Glomerular endothelial cell (primary cell): ENCODE data around the gene NALF2. TPM values are rescaled to one million over a fixed set of nuclear protein-coding genes. Genes with fewer than 3 reads are reported as not detected.

Experiments
- DNase-seq: peaks from one replicate; pipeline ENCODE4 v3.0.0-alpha.2; 2011; ENCODE audit warnings: low read depth, low spot score; ENCODE audit errors: extremely low read depth
- total RNA-seq: library from RNA; depleted of rRNA; stranded (reverse); fragments of >200 nt; gene quantifications from 2 replicates; pipeline ENCODE4 v1.2.3, GENCODE V29; 2015

NALF2 gene
- total RNA-seq, 1 donor from 2014 or later = not detected

GRCh38 chrX:69524781-69525363, 20.7 kb downstream of the NALF2 start:
- DNase-seq = no peak

- DNase-seq = no peak
Observed at GRCh38 chrX:69530306-69530705, 26.2 kb downstream of the NALF2 start.

- no peak for DNase-seq
Observed at GRCh38 chrX:69531031-69531755, 27.1 kb downstream of the NALF2 start.

DNA sequence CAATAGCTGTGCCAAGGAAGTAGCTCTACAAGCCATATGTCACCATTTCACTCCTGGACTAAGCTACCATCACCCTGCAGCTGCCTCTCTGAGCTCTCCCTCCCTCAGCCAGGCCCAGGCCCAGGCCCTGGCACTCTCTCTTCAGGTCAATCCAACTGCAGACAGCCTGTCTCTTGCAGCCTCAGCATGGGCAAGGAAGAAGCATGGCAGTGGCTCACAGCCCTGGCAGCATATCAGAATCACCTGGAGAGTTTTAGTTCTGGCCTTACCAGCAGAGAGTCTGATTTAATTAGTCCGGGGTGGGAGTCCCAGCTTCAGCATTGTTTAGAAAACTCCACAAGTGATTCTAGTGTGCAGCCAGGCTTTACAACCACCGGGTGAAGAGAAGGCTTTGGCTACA, 31.5 kb downstream of the NALF2 start:
- no peak for DNase-seq

- no peak for DNase-seq
Observed at GRCh38 chrX:69538321-69538876, 34.3 kb downstream of the NALF2 start.

- DNase-seq = no peak
Observed at GRCh38 chrX:69539437-69539836, 35.3 kb downstream of the NALF2 start.

DNA sequence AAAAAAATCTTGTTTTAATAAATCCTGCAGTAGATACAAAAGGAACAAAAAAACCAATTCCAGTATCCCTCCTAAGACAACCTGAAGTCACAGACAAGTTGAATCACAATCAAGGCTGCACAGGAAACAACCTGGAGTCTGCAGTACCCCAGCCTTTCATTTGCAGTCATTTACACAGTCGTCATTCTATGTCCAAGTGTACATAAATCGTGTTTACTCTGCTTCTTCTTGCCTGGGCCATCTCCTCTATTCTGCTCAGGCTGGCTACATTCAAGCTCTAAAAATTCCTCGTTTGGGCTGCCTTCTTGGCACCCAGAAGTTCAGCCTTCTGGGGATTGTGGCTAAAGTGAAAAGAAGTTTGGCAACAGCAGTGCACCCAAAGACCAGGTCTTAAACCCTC, 37.8 kb downstream of the NALF2 start:
- DNase-seq = no peak

DNA sequence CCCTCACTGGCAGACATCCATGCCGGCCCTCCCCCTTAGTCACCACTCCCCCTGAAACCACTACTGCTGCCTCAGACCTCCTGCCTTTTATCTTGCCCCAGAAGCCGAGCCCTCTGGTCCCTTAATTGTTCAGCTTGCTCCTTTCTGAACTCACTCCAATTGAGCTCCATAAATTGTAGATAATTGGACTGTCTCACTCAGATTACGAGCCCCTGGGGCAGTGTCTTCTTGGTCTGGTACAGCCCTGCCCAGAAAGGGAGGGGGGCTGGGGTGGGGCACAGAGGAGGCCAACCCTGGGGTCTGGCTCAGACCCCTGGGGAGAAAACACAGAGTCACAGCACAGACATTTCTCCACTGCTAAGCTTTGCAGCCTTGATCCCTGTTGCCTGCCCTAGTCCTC, 39.4 kb downstream of the NALF2 start:
- no peak for DNase-seq

- no peak for DNase-seq
Observed at GRCh38 chrX:69546417-69546816, 42.3 kb downstream of the NALF2 start.

DNA sequence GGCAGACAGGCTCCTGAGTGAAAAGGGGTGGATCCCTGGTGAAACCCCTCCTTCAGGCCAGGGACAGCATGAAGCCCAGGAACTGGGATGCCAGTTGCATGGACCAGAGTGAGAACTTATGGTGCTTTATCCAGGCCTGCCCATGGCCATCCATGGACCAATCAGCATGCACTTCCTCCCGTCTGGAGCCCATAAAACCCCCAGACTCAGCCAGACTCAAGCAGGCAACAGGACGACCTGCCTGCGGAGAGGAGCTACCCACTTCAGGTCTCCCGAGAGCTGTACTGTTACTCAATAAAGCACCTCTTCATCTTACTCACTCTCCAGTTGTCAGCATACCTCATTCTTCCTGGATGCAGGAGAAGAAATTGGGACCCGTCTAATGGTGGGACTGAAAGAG, 42.9 kb downstream of the NALF2 start:
- no peak for DNase-seq

DNA sequence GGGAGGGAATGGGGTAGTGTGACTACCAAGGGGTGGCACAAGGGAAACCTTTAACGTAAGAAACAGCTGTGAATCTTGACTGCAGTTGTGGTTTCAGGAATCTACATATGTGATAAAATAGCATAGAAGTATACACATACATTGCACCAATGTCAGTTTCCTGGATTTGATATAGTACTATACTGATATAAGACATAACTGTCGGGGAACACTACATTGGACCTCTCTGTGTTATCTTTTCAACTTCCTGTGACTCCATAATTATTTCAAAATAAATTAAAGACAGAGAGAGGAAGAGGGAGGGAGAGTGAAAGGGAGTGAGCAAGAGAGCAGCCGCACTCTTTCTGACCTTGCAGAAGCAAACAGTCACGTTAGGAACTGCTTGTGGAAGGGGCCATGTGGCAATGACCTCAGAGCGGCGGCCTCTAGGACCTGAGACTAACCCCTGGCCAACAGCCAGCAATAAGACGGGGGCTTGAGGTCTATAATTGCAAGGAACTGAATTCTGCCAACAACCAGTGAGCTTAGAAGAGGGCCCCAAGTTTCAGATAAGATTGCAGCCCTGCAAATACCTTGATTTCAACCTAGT, 47.4 kb downstream of the NALF2 start:
- no peak for DNase-seq

- DNase-seq = no peak
Observed at GRCh38 chrX:69552512-69552911, 48.4 kb downstream of the NALF2 start.

Other genes with a start within 250 kb of the NALF2 start
- 0.10 and 0.53 TPM in 2 replicates for gene EDA, start 111.8 kb downstream of the NALF2 start, total RNA-seq